ENCODE data around the gene CTNND2. TPM values are rescaled to one million over a fixed set of nuclear protein-coding genes. Genes with fewer than 3 reads are reported as not detected.

Gene CTNND2
- total RNA-seq, 1 donor from 2014 or later = not detected

GRCh38 chr5:11520241-11520930 lies 383.9 kb downstream of the CTNND2 start:
- DNase-seq (ENCODE audit: low read depth, low spot score) = no peak

GRCh38 chr5:11519236-11519635 lies 385.0 kb downstream of the CTNND2 start:
- no peak for DNase-seq (ENCODE audit: low read depth, low spot score)

GRCh38 chr5:11518676-11519075 lies 385.6 kb downstream of the CTNND2 start:
- DNase-seq (ENCODE audit: low read depth, low spot score) = no peak

- DNase-seq (ENCODE audit: low read depth, low spot score) = no peak
Observed at GRCh38 chr5:11514705-11515432, 389.4 kb downstream of the CTNND2 start.

- DNase-seq (ENCODE audit: low read depth, low spot score) = no peak
Observed at GRCh38 chr5:11511878-11512277, 392.4 kb downstream of the CTNND2 start.

- no peak for DNase-seq (ENCODE audit: low read depth, low spot score)
Observed at GRCh38 chr5:11510889-11511288, 393.4 kb downstream of the CTNND2 start.

GRCh38 chr5:11509793-11510192 lies 394.5 kb downstream of the CTNND2 start:
- DNase-seq (ENCODE audit: low read depth, low spot score) = no peak

GRCh38 chr5:11507156-11507910 lies 396.9 kb downstream of the CTNND2 start:
- no peak for DNase-seq (ENCODE audit: low read depth, low spot score)

- DNase-seq (ENCODE audit: low read depth, low spot score) = no peak
Observed at GRCh38 chr5:11504886-11505193, 399.4 kb downstream of the CTNND2 start.

- DNase-seq (ENCODE audit: low read depth, low spot score) = no peak
Observed at GRCh38 chr5:11504065-11504885, 400.0 kb downstream of the CTNND2 start.

GRCh38 chr5:11502783-11503182 lies 401.5 kb downstream of the CTNND2 start:
- DNase-seq (ENCODE audit: low read depth, low spot score) = no peak

GRCh38 chr5:11497651-11498050 lies 406.6 kb downstream of the CTNND2 start:
- DNase-seq (ENCODE audit: low read depth, low spot score) = no peak

GRCh38 chr5:11496137-11496719 lies 408.0 kb downstream of the CTNND2 start:
- no peak for DNase-seq (ENCODE audit: low read depth, low spot score)

GRCh38 chr5:11494340-11494739 lies 409.9 kb downstream of the CTNND2 start:
- no peak for DNase-seq (ENCODE audit: low read depth, low spot score)

GRCh38 chr5:11491404-11492075 lies 412.7 kb downstream of the CTNND2 start:
- DNase-seq (ENCODE audit: low read depth, low spot score) = no peak

- DNase-seq (ENCODE audit: low read depth, low spot score) = no peak
Observed at GRCh38 chr5:11483630-11484029, 420.6 kb downstream of the CTNND2 start.

- no peak for DNase-seq (ENCODE audit: low read depth, low spot score)
Observed at GRCh38 chr5:11482011-11482410, 422.2 kb downstream of the CTNND2 start.

GRCh38 chr5:11477786-11478185 lies 426.5 kb downstream of the CTNND2 start:
- no peak for DNase-seq (ENCODE audit: low read depth, low spot score)

- no peak for DNase-seq (ENCODE audit: low read depth, low spot score)
Observed at GRCh38 chr5:11476866-11477265, 427.4 kb downstream of the CTNND2 start.

- DNase-seq (ENCODE audit: low read depth, low spot score) = no peak
Observed at GRCh38 chr5:11468334-11469039, 435.8 kb downstream of the CTNND2 start.
